K562 (cell line): Measurements from ENCODE around the gene LIN28B. TPM values are rescaled to one million over a fixed set of nuclear protein-coding genes. Genes with fewer than 3 reads are reported as not detected.

Source experiments
- FOXP1 ChIP-seq: sonication (generic); formaldehyde crosslinking; IDR thresholded peaks from 2 replicates; pipeline ENCODE4 v1.8.0; 2022; ENCODE audit warnings: mild to moderate bottlenecking, missing genetic modification reagents
- HLTF ChIP-seq: fragments of 450-650 bp; IDR thresholded peaks from 2 replicates; pipeline ENCODE4 v1.6.1; 2016
- MIER1 ChIP-seq: fragments of 450-650 bp; IDR thresholded peaks from 2 replicates; pipeline ENCODE4 v1.6.1; 2016; ENCODE audit warnings: antibody characterized with exemption, mild to moderate bottlenecking, low read depth
- NR3C1 ChIP-seq: sonication (generic); formaldehyde crosslinking; IDR thresholded peaks from 2 replicates; pipeline ENCODE4 v1.8.1; 2022; ENCODE audit warnings: missing genetic modification reagents
- PURB ChIP-seq: sonication (generic); formaldehyde crosslinking; IDR thresholded peaks from 2 replicates; pipeline ENCODE4 v1.9.0; 2021; ENCODE audit warnings: low read depth, mild to moderate bottlenecking, missing genetic modification reagents
- SMAD1 ChIP-seq: fragments of 150-350 bp; IDR thresholded peaks from 2 replicates; pipeline ENCODE4 v1.6.1; 2014; ENCODE audit warnings: low read length, low read depth; ENCODE audit not compliant: partially characterized antibody
- TFAM ChIP-seq: fragments of 250-450 bp; sonication (Bioruptor Pico); conservative IDR thresholded peaks from 2 replicates; pipeline ENCODE4 v1.5.0; 2021; ENCODE audit warnings: mild to moderate bottlenecking, moderate library complexity
- ZNF134 ChIP-seq: fragments of 250-450 bp; sonication (Bioruptor Pico); conservative IDR thresholded peaks from 2 replicates; pipeline ENCODE4 v1.4.0; 2020
- polyA plus RNA-seq, 8 experiments: library from polyadenylated mRNA; depleted of rRNA in 4 of 8; stranded (reverse) in 5 of 8; unstranded in 3 of 8; fragments of >200 nt; fragmentation: Nextera tagmentation in 2 of 8; fragmentation: Illumina TruSeq in 1 of 8; extraction: Ambion mirVana in 2 of 8; extraction: Trizol in 1 of 8; gene quantifications; 2 replicates each; pipeline versions ENCODE4 v1.2.1 to v1.2.3, GENCODE V29; 2011 to 2014; ENCODE audit warnings: inconsistent platforms in 1 of 8, missing spikeins in 1 of 8
- total RNA-seq, 7 experiments: library from RNA; depleted of rRNA in 6 of 7; stranded (reverse); fragments of >200 nt in 6 of 7; fragmentation: Illumina TruSeq in 2 of 7; extraction: Trizol in 2 of 7; gene quantifications; 2 replicates each; pipeline versions ENCODE4 v1.2.1 to v1.2.3, GENCODE V29; 2011 to 2021; ENCODE audit warnings: low replicate concordance in 1 of 7
- TF ChIP-seq, protein P1 (sequence below): fragments of 450-650 bp; IDR thresholded peaks from 2 replicates; pipeline ENCODE4 v1.6.1; 2016; ENCODE audit warnings: low read depth
- TF ChIP-seq, protein P2 (sequence below): sonication (generic); formaldehyde crosslinking; IDR thresholded peaks from 2 replicates; pipeline ENCODE4 v1.8.1; 2023; ENCODE audit warnings: mild to moderate bottlenecking, missing genetic modification reagents
- TF ChIP-seq, protein P3 (sequence below): IDR thresholded peaks from 2 replicates; pipeline ENCODE4 v1.6.1; 2016; ENCODE audit warnings: missing genetic modification characterization, missing compliant biosample characterization
- TF ChIP-seq, protein P4 (sequence below), 2 experiments: fragments of 450-650 bp; IDR thresholded peaks; 2 replicates each; pipeline ENCODE4 v1.6.1; 2016

LIN28B gene
- total and polyA plus RNA-seq, 9 of the 15 experiments (the other 6 are each of a cell fraction or from before 2014, with no cell fraction given) = 20.9 to 77.3 (median 42.1) TPM

DNA sequence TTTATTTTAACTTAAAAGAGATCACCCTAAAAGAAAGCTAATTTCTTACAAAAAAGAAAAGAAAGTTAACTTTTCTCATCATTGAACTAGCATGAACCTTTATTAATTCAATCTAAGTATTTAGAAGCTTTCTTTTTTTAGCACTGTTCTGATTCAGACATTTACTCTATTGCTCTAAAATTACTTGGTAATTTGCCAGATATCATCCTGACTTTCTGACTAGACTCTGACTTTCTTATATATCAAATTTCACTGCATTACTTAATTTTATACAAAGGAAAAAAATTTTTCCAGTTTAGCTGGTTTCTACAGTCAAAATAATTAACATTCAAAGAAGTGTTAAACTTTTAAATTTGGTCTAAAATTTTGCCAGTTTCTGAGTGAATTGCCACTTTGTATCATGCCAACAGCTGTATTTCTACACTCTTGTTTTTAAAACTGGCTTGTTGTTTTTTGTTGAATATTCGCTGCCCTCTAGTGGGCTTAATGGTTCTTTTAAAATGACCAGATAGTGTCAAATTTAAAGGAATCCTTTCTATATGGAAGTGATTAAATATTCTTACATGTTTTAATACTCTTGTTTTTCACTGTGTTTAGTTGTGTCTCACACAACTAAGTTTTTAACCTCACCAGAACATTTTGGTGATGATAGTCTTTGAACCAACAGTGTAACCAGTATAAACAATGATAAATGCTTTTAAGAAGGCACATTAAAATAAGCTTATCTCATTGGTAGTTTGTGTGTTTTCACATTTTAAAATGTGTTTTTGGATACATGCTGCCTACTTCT, 120.9 kb downstream of the LIN28B start (continued):
- TF ChIP-seq, protein P1, sequence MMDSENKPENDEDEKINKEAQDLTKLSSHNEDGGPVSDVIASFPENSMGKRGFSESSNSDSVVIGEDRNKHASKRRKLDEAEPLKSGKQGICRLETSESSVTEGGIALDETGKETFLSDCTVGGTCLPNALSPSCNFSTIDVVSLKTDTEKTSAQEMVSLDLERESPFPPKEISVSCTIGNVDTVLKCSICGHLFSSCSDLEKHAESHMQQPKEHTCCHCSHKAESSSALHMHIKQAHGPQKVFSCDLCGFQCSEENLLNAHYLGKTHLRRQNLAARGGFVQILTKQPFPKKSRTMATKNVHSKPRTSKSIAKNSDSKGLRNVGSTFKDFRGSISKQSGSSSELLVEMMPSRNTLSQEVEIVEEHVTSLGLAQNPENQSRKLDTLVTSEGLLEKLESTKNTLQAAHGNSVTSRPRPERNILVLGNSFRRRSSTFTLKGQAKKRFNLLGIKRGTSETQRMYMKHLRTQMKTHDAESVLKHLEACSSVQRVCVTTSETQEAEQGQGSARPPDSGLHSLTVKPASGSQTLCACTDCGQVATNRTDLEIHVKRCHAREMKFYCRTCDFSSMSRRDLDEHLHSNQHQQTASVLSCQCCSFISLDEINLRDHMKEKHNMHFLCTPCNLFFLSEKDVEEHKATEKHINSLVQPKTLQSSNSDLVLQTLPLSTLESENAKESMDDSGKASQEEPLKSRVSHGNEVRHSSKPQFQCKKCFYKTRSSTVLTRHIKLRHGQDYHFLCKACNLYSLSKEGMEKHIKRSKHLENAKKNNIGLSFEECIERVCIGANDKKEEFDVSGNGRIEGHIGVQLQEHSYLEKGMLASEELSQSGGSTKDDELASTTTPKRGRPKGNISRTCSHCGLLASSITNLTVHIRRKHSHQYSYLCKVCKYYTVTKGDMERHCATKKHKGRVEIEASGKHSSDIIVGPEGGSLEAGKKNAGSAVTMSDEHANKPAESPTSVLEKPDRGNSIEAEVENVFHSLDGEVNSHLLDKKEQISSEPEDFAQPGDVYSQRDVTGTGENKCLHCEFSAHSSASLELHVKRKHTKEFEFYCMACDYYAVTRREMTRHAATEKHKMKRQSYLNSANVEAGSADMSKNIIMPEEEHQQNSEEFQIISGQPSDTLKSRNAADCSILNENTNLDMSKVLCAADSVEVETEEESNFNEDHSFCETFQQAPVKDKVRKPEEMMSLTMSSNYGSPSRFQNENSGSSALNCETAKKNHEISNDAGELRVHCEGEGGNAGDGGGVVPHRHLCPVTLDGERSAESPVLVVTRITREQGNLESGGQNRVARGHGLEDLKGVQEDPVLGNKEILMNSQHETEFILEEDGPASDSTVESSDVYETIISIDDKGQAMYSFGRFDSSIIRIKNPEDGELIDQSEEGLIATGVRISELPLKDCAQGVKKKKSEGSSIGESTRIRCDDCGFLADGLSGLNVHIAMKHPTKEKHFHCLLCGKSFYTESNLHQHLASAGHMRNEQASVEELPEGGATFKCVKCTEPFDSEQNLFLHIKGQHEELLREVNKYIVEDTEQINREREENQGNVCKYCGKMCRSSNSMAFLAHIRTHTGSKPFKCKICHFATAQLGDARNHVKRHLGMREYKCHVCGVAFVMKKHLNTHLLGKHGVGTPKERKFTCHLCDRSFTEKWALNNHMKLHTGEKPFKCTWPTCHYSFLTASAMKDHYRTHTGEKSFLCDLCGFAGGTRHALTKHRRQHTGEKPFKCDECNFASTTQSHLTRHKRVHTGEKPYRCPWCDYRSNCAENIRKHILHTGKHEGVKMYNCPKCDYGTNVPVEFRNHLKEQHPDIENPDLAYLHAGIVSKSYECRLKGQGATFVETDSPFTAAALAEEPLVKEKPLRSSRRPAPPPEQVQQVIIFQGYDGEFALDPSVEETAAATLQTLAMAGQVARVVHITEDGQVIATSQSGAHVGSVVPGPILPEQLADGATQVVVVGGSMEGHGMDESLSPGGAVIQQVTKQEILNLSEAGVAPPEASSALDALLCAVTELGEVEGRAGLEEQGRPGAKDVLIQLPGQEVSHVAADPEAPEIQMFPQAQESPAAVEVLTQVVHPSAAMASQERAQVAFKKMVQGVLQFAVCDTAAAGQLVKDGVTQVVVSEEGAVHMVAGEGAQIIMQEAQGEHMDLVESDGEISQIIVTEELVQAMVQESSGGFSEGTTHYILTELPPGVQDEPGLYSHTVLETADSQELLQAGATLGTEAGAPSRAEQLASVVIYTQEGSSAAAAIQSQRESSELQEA = no peak
- TF ChIP-seq TFAM (CRISPR knock-in tag) (no peak), MIER1 (no peak), SMAD1 (no peak), HLTF (no peak), ZNF134 (CRISPR knock-in tag) (no peak), PURB (CRISPR knock-in tag) (no peak), FOXP1 (CRISPR knock-in tag) (no peak), NR3C1 (CRISPR knock-in tag) (no peak)
- TF ChIP-seq, protein P2, sequence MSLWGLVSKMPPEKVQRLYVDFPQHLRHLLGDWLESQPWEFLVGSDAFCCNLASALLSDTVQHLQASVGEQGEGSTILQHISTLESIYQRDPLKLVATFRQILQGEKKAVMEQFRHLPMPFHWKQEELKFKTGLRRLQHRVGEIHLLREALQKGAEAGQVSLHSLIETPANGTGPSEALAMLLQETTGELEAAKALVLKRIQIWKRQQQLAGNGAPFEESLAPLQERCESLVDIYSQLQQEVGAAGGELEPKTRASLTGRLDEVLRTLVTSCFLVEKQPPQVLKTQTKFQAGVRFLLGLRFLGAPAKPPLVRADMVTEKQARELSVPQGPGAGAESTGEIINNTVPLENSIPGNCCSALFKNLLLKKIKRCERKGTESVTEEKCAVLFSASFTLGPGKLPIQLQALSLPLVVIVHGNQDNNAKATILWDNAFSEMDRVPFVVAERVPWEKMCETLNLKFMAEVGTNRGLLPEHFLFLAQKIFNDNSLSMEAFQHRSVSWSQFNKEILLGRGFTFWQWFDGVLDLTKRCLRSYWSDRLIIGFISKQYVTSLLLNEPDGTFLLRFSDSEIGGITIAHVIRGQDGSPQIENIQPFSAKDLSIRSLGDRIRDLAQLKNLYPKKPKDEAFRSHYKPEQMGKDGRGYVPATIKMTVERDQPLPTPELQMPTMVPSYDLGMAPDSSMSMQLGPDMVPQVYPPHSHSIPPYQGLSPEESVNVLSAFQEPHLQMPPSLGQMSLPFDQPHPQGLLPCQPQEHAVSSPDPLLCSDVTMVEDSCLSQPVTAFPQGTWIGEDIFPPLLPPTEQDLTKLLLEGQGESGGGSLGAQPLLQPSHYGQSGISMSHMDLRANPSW (CRISPR knock-in tag) = no peak
- TF ChIP-seq, protein P3, sequence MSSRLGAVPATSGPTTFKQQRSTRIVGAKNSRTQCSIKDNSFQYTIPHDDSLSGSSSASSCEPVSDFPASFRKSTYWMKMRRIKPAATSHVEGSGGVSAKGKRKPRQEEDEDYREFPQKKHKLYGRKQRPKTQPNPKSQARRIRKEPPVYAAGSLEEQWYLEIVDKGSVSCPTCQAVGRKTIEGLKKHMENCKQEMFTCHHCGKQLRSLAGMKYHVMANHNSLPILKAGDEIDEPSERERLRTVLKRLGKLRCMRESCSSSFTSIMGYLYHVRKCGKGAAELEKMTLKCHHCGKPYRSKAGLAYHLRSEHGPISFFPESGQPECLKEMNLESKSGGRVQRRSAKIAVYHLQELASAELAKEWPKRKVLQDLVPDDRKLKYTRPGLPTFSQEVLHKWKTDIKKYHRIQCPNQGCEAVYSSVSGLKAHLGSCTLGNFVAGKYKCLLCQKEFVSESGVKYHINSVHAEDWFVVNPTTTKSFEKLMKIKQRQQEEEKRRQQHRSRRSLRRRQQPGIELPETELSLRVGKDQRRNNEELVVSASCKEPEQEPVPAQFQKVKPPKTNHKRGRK (tag) = no peak
- TF ChIP-seq, protein P4, sequence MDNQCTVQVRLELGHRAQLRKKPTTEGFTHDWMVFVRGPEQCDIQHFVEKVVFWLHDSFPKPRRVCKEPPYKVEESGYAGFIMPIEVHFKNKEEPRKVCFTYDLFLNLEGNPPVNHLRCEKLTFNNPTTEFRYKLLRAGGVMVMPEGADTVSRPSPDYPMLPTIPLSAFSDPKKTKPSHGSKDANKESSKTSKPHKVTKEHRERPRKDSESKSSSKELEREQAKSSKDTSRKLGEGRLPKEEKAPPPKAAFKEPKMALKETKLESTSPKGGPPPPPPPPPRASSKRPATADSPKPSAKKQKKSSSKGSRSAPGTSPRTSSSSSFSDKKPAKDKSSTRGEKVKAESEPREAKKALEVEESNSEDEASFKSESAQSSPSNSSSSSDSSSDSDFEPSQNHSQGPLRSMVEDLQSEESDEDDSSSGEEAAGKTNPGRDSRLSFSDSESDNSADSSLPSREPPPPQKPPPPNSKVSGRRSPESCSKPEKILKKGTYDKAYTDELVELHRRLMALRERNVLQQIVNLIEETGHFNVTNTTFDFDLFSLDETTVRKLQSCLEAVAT (IDR thresholded peaks at IDR 0.05) = no peak
